Body of pancreas (tissue), 4 donors: ENCODE measurements around the gene DCDC2. TPM values are rescaled to one million over a fixed set of nuclear protein-coding genes. Genes with fewer than 3 reads are reported as not detected.

ENCODE experiments used
- ATAC-seq: fragments of 150-250 bp; one replicate; pipeline ENCODE4 v1.9.1; 2016
- DNase-seq, 4 donors: peaks; one replicate each; pipeline ENCODE4 v3.0.0-alpha.2; 2019
- H3K27ac ChIP-seq, 4 donors: fragments of 200-600 bp; sonication (generic); 1 replicate in 3 of 4; 2 replicates in 1 of 4; pipeline versions ENCODE4 v1.5.1 to v1.6.1; 2016 to 2019; ENCODE audit warnings: mild to moderate bottlenecking in 1 of 4, mixed read lengths in 1 of 4, moderate library complexity in 1 of 4
- H3K27me3 ChIP-seq, 2 donors: fragments of 200-600 bp; sonication (generic); one replicate each; pipeline ENCODE4 v1.6.0; 2016; ENCODE audit warnings: mild to moderate bottlenecking in 1 of 2
- H3K36me3 ChIP-seq, 2 donors: fragments of 200-600 bp; sonication (generic); replicated peaks in 1 of 2; 2 replicates each; pipeline ENCODE4 v1.5.1; 2016; ENCODE audit warnings: low read depth in 2 of 2; ENCODE audit not compliant: insufficient read depth in 1 of 2
- H3K4me1 ChIP-seq: fragments of 200-600 bp; sonication (generic); one replicate; pipeline ENCODE4 v1.6.0; 2016
- H3K4me3 ChIP-seq, 2 donors: fragments of 200-600 bp; sonication (generic); 1 replicate in 1 of 2; 2 replicates in 1 of 2; pipeline ENCODE4 v1.5.1; 2016 to 2019
- H3K9me3 ChIP-seq, 3 donors: fragments of 200-600 bp; sonication (generic); 1 replicate in 2 of 3; 2 replicates in 1 of 3; pipeline ENCODE4 v1.5.1; 2016
- CTCF ChIP-seq, 7 experiments: fragments of 450-650 bp in 4 of 7; fragments of 200-600 bp in 3 of 7; sonication (generic) in 3 of 7; IDR thresholded peaks; one replicate each; pipeline ENCODE4 v1.5.1; 2016 to 2019; ENCODE audit warnings: antibody characterized with exemption in 7 of 7
- POLR2A ChIP-seq, 3 donors: fragments of 450-650 bp; IDR thresholded peaks; one replicate each; pipeline ENCODE4 v1.6.1; 2016; ENCODE audit warnings: antibody characterized with exemption in 3 of 3, mild to moderate bottlenecking in 2 of 3
- WGBS, 2 donors: methylation state at CpG; one replicate each; pipeline ENCODE4 v1.1.5; 2017; 5-methylcytosine and 5-hydroxymethylcytosine counted together
- intact Hi-C: fragments of 100-400 bp; cut with DNase I; formaldehyde crosslinking; loops from one replicate; pipeline ENCODE4 v1.15.1; 2023
- total RNA-seq, 2 donors: library from RNA; depleted of rRNA; stranded (reverse); fragments of >200 nt; gene quantifications; one replicate each; pipeline ENCODE4 v1.1.0, GENCODE V29; 2016

The DCDC2 gene
- total RNA-seq, 2 donors from 2014 or later: 20.8 to 37.4 TPM

- no peak for ATAC-seq
- Histone ChIP-seq H3K9me3 (no peaks in the 10 kb centered on the region), H3K27ac (no peak overlapping the region), H3K27me3 (no peaks in the 10 kb centered on the region), H3K36me3 (no peaks in the 10 kb centered on the region), H3K4me1 (peaks cover 14% of the 10 kb centered on the region), H3K4me3 (no peak overlapping the region)
- TF ChIP-seq POLR2A (IDR thresholded peaks at IDR 0.05) (no peak), CTCF (IDR thresholded peaks at IDR 0.05) (no peak)
- no peak for DNase-seq
- intact Hi-C loops: no loop called here
- WGBS, 2 donors: 85 to 95% methylated on average over 2 of the region's 2 CpGs
These were observed 23.6 kb downstream of the DCDC2 start for GRCh38 chr6:24334285-24334684.

GRCh38 chr6:24332317-24332716 lies 25.5 kb downstream of the DCDC2 start:
- Histone ChIP-seq H3K36me3 (no peaks in the 10 kb centered on the region), H3K4me1 (peaks cover 21% of the 10 kb centered on the region), H3K27ac (peak overlapping the region in 1 of 4 donors; percentile 2), H3K27me3 (no peaks in the 10 kb centered on the region), H3K9me3 (no peaks in the 10 kb centered on the region), H3K4me3 (no peak overlapping the region)
- TF ChIP-seq POLR2A (IDR thresholded peaks at IDR 0.05) (no peak), CTCF (IDR thresholded peaks at IDR 0.05) (no peak)
- 36 to 66% methylated on average over 2 of the region's 2 CpGs for WGBS, 2 donors
- no peak for ATAC-seq
- DNase-seq: no peak
- intact Hi-C loops: no loop called here

- DNase-seq (no peak), ATAC-seq (peak; percentile 47)
- H3K9me3 ChIP-seq: no peaks in the 10 kb centered on the region
- TF ChIP-seq CTCF (IDR thresholded peaks at IDR 0.05) (no peak), POLR2A (IDR thresholded peaks at IDR 0.05) (no peak)
- intact Hi-C loops: no loop called here
- no peak overlapping the region for H3K4me3 ChIP-seq
- H3K27ac ChIP-seq: peak overlapping the region in 1 of 4 donors; percentile 42
- no peaks in the 10 kb centered on the region for H3K27me3 ChIP-seq
- H3K4me1 ChIP-seq: peaks cover 21% of the 10 kb centered on the region
- no peaks in the 10 kb centered on the region for H3K36me3 ChIP-seq
- WGBS, 2 donors: 46 to 48% methylated on average over 4 of the region's 4 CpGs
These were observed 27.6 kb downstream of the DCDC2 start for GRCh38 chr6:24330137-24330732.

GRCh38 chr6:24329451-24329850 lies 28.4 kb downstream of the DCDC2 start:
- peaks cover 23% of the 10 kb centered on the region for H3K4me1 ChIP-seq
- intact Hi-C loops: no loop called here
- TF ChIP-seq CTCF (IDR thresholded peaks at IDR 0.05): no peak
- TF ChIP-seq POLR2A (IDR thresholded peaks at IDR 0.05): no peak
- no peaks in the 10 kb centered on the region for H3K27me3 ChIP-seq
- no peak overlapping the region for H3K4me3 ChIP-seq
- DNase-seq (no peak), ATAC-seq (no peak)
- peak overlapping the region in 1 of 4 donors; percentile 6 for H3K27ac ChIP-seq
- 59 to 95% methylated on average over 2 of the region's 2 CpGs for WGBS, 2 donors
- no peaks in the 10 kb centered on the region for H3K36me3 ChIP-seq
- no peaks in the 10 kb centered on the region for H3K9me3 ChIP-seq

- DNase-seq (no peak), ATAC-seq (no peak)
- TF ChIP-seq POLR2A (IDR thresholded peaks at IDR 0.05): no peak
- TF ChIP-seq CTCF (IDR thresholded peaks at IDR 0.05): no peak
- Histone ChIP-seq H3K4me1 (peaks cover 27% of the 10 kb centered on the region), H3K4me3 (no peak overlapping the region), H3K27me3 (no peaks in the 10 kb centered on the region), H3K36me3 (no peaks in the 10 kb centered on the region), H3K9me3 (no peaks in the 10 kb centered on the region), H3K27ac (no peak overlapping the region)
- 61 to 63% methylated on average over 4 of the region's 4 CpGs for WGBS, 2 donors
- intact Hi-C loops: no loop called here
These were observed 28.8 kb downstream of the DCDC2 start for GRCh38 chr6:24329022-24329421.
